HG03139 (cell line): ENCODE measurements around the gene RAD9A.

ENCODE experiments used
- ATAC-seq: cut with Tn5 transposase; IDR thresholded peaks from one replicate; pipeline ENCODE4 v1.9.1; 2021; ENCODE audit not compliant: unreplicated experiment

RAD9A gene

DNA sequence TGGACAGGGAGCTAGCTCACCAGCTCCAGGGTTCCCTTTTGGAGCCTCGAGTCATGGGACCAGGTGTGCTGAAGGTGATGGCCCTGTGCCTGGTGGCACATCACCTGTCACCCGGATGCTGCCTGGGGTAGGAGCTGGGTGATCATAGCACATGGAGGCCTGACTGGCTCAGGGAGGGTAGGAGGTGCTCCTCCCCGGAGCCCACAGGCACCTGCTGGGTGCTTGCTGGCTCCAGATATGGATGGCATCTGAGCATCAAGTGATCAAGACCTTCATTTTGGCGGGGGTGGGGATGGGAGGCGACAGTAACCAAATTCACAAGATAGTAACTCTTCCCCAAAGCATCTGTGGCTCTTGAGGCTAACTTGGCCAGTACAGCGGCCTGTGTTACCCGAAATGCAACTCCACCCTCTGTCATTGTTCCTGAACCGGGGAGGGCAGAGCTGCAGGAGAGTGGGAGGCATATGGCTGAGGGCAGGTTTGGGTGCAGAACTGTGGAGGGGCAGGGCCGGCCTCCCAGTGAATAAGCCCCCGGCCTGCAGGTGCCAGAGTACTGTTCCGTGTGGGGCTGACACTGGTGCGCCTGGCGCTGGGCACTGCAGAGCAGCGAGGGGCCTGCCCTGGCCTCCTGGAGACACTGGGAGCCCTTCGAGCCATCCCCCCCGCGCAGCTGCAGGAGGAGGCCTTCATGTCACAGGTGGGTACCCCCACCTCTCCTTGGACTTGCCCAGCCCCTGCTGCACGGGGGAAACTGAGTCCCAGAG lies 16.8 kb downstream of the RAD9A start:
- ATAC-seq, result no peak

DNA sequence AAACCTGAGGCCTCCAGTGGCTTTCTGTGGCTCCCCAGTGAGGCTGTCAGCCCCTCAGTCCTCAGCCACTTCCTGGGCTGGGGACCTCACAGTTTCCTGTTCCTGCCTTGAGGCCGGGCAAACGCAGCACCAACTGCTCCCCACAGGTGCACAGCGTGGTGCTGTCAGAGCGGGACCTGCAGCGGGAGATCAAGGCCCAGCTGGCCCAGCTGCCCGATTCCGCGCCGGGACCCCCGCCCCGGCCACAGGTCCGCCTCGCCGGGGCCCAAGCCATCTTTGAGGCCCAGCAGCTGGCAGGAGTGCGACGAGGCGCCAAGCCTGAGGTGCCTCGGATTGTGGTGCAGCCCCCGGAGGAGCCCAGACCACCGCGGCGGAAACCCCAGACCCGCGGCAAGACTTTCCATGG lies 17.5 kb downstream of the RAD9A start:
- ATAC-seq, result no peak

- ATAC-seq, result no peak
These were observed 18.1 kb downstream of the RAD9A start for GRCh38 chr11:67409781-67410368.

DNA sequence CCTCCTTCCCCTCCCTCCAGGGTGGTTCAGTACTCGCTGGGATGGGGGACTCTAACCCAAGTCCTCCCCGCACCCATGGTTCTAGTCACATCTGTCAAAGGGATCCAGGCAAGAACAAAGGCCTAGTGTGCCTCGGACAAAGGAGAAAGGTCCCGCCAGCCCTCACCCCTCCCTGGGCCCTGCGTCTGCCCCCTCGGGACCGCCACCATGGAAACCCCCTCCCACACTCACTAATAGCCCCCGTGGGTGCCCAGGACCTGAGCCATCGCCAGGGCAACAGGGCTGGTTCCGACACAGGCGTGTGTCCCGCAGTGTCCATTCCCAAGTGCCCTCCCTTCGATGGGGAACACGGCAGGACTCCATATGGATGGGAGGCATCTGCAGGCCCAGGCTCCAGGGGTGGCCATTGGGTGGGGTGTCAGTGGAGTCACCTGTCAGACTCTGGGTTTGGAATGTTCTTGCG lies 18.6 kb downstream of the RAD9A start:
- no peak for ATAC-seq

DNA sequence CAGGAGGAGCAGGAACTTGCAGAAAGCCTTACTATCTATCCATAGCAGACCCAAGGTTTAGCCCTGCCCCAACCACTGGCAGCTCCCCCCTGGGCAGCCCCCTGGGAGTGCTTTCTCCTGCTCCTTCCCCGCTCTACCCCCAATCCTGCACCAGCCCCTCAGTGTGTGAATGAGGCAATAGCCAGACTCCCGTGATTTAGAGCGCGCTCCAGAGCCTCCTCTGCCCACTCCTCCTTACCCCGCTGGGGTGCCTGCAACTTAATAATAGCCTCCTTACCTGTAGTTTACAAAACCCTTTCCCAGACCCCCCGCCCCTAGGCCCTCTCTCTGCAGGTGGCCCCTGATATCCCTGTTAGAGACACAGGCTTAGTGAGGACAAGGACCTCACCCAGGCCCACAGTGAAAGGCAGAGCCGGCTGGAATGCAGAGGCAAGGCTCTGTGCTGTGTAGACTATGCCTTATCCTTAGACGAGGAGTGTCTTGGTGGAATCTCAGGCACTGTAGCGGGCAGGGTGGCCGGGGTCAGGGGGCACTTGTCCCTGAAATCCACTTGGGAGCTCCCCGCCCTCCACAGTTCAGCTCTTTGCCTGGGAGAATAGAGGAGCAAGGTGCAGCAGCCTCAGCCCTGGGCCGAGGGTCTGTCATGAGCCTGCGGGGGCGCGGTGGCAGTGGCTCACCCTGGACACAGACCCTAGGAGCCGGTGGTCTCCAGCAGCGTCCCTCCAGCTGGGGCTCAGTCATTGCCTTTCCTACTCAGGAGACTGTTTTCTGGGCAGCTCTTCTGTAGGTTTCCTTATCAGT lies 19.4 kb downstream of the RAD9A start:
- no peak for ATAC-seq

DNA sequence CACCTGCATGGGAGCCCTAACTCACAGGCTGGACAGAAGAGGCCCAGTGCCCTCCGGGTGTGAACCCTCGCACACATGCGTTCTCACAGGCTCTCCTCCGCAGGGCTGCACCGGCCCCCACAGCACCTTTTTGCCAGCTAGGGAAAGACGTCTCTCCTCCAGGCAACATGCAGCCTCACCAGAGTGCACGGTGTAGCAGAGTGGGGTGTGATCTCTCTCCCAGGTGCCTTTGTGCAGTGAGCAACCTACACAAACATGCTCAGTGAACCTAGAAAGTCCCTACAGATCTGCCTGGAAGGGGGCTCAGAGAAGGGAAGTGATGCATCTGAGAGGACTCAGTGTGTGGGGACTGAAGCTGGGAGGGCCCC lies 20.0 kb downstream of the RAD9A start:
- no peak for ATAC-seq

DNA sequence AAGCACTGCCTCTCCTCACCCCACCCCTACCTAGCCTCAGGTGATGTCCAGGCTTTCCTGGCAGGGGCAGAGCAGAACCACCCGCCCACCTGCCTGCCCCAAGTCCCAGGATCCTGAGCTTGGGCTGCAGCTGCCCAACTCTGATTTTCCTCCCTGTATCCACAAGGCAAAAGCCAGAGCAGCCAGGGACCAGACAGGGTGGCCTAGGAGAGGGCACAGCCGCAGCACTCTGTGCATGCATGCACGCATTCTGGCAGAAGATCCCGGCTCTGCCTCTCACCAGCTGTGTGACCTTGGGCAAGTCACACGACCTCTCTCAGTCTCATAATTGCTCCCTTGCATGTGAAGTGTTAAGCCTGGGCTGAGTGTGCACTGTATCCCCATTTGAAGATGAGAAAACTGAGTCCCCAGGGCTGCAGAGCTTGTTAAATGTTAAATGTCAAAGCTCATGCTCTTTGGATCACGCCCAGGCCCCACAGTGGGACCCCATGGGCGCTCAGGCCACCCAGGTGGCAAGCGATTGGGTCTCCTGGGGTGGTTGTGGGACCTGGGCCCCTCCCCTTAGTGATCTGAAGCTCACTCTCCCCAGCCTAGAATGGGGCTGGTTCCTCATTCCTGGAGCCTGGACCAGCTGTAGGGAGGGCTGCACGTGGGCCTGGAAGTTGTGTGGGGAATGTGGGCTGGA lies 20.9 kb downstream of the RAD9A start:
- no peak for ATAC-seq

DNA sequence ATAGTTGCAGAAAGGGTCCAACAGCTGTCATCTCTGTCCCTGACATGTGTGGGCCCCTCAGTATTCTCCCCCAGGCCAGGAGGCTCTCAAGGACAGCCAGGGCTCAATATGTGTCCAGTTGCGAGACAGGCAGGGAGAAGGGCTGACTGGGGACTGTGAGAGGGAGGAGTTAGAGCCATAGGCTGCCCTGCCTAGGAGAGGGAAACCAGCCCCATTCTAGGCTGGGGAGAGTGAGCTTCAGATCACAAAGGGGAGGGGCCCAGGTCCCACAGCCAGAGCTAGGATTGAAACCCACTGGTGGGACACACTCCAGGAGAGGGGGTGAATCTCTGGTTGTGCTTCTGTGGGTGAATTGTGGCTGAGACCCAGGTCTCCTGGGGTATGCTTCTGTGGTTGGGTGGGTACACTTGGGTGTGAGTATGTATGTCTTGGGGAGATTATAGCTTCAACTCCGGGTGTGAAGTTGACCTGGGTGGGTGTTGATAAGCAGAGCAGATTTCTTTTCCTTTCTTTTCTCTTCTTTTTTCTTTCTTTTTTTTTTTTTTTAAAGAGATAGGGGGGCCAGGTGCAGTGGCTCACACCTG lies 21.6 kb downstream of the RAD9A start:
- no peak for ATAC-seq

- ATAC-seq, result no peak
These were observed 23.9 kb downstream of the RAD9A start, which contains the start of gene CARNS1 for GRCh38 chr11:67415501-67416304. CARNS1 (plus strand) TSS chr11:67415678; CDS start chr11:67416200, 522 bp downstream.

DNA sequence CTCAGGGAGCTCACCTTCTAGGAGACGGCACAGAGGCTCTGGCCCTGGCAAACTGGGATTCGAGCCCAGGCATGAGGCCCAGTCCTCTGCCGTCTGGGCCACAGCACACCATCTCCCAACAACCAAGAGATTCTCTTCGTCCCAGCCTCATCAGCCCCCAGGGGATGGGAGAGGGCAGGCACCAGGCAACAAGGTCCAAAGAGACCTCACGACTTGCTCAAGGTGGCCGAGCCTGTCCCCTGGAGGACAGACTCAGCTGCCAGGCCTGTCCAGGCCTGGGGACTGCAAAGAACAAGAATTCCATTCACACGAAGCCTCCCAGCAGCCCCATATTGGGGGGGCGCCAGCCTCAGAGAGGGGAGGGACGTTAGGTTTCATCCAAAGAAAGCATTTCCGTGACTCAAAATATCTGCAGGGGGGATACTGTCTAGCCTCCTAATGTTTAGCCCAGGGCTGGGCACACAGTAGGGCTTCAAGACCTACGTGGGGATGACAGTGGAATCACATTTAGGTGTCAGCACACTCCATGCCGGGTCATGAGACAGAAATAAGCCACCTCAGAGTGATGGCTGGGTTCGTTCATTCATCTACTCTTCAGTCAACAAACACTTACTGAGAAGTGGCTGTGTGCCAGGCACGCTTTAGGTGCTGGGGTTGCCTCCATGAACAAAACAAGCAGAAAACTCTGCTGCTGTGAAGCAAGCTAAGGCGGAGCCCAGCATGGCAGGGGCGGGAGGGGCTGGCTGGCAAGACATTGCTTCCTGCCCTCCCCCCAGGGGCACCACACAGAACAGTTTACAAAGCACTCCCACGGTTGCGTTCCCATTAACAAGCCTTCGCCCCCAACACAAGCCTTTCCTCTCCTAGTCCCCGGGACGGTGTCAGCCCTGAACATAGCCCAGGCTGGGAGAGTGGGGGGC lies 24.9 kb downstream of the RAD9A start:
- ATAC-seq, result no peak

DNA sequence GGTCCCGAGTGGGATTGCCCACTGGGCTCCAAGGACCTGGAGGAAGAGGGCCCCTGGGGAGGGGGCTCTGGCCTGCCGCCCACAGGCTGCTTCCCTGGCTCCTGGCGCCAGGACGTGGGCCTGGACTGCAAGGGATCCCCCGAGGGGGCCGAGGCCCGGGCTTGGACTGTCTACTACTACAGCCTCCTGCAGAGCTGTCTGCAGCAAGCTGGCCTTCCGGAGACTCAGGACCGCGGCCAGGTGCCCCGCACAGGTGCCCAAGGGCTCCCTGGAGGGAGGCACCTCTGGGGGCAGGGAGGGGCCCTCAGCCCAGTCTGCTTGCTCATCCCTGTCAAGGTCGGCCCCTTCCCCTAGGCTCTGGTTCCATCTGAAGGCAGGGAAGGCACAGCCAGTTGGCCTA lies 25.6 kb downstream of the RAD9A start:
- no peak for ATAC-seq

- no peak for ATAC-seq
These were observed 26.9 kb downstream of the RAD9A start for GRCh38 chr11:67418476-67419281.

GRCh38 chr11:67419325-67420049 lies 27.7 kb downstream of the RAD9A start:
- ATAC-seq, result no peak

DNA sequence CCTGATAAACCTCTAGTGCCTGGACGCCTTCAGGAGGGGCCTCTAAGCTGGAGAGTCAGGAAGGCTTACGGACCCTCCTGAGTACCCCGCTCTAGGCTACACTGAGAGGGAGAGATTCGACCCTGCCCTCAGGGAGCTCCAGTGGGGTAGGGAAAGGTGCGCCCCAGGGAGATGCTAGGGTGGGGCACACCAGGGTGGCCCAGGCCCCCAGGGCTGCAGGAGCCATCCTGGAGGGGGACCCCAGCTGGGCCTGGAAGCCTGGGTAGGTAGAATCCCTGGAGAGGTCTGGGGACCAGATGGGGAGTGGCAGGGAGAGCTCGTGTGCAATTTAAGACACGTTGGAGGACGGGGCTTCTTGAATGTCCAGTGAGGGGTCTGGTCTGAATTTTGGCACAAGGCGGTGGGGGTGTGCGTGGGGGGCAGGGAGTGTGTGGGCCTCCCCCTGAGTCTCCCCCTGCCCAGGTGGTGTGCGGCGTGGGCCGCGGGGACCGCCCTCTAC lies 28.4 kb downstream of the RAD9A start:
- no peak for ATAC-seq

GRCh38 chr11:67420646-67421429 lies 29.1 kb downstream of the RAD9A start:
- peak; percentile 66 for ATAC-seq

DNA sequence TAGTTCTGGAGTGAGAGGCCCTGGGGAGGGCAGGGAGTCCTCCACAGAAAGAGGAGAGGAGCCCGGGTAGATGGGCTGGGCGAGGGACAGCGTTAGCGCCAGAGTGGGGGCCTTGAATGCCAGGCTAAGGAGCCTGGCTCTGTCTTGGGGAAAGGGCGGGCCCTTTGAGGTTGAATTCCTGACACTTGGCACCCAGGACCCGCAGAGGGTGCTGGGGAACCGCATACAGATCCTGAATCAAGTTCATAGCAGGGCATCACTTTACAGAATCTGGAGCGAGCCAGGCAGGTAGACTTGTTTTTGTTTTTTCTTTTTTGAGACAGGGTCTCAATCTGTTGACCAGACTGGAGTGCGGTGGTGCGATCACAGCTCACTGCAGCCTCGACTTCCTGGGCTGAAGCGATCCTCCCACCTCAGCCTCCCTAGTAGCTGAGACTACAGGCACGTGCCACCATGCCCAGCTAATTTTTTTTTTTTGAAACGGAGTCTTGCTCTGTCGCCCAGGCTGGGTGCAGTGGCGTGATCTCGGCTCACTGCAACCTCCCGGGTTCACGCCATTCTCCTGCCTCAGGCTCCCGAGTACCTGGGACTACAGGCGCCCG lies 29.7 kb downstream of the RAD9A start:
- ATAC-seq, result no peak
